Small intestine (tissue), 7 donors: Measurements from ENCODE around the gene MYO15B. TPM values are rescaled to one million over a fixed set of nuclear protein-coding genes. Genes with fewer than 3 reads are reported as not detected.

Source experiments
- DNase-seq, 2 donors: peaks; one replicate each; pipeline versions ENCODE4 v3.0.0 to v3.0.0-alpha.2; 2013
- FAIRE-seq: peaks from 2 replicates; lab custom pipeline; 2012; peaks lifted over from hg19 to GRCh38; lab: Jason Lieb, UNC
- H3K27ac ChIP-seq, 3 donors: one replicate each; pipeline ENCODE4 v1.5.1; 2013; ENCODE audit warnings: low read length in 2 of 3, mild to moderate bottlenecking in 2 of 3, control low read depth in 1 of 3, inconsistent platforms in 1 of 3, low read depth in 1 of 3, moderate library complexity in 1 of 3
- H3K27me3 ChIP-seq, 3 donors: one replicate each; pipeline ENCODE4 v1.6.1; 2013; ENCODE audit warnings: low read length in 3 of 3, inconsistent platforms in 1 of 3; ENCODE audit not compliant: control insufficient read depth in 3 of 3, insufficient read depth in 3 of 3
- H3K36me3 ChIP-seq, 3 donors: one replicate each; pipeline ENCODE4 v1.6.1; 2013; ENCODE audit warnings: low read length in 3 of 3, inconsistent platforms in 1 of 3, low read depth in 1 of 3, mild to moderate bottlenecking in 1 of 3, moderate library complexity in 1 of 3; ENCODE audit not compliant: control insufficient read depth in 3 of 3, insufficient read depth in 2 of 3
- H3K4me1 ChIP-seq, 3 donors: one replicate each; pipeline ENCODE4 v1.6.1; 2013; ENCODE audit warnings: low read length in 2 of 3, inconsistent platforms in 1 of 3, low read depth in 1 of 3, mild to moderate bottlenecking in 1 of 3, moderate library complexity in 1 of 3; ENCODE audit not compliant: control insufficient read depth in 3 of 3, insufficient read depth in 2 of 3
- H3K4me3 ChIP-seq, 3 donors: one replicate each; pipeline ENCODE4 v1.5.1; 2013; ENCODE audit warnings: low read length in 3 of 3, control low read depth in 1 of 3, inconsistent platforms in 1 of 3, low read depth in 1 of 3, mild to moderate bottlenecking in 1 of 3, moderate library complexity in 1 of 3
- H3K9me3 ChIP-seq, 2 donors: one replicate each; pipeline ENCODE4 v1.6.1; 2013; ENCODE audit warnings: low read depth in 1 of 2, low read length in 1 of 2; ENCODE audit not compliant: control insufficient read depth in 2 of 2, insufficient read depth in 1 of 2
- WGBS, 3 donors: extraction: QIAGEN DNeasy Blood & Tissue Kit; methylation state at CpG; one replicate each; pipeline ENCODE4 v1.1.7; 2013; 5-methylcytosine and 5-hydroxymethylcytosine counted together
- polyA plus RNA-seq, 4 donors: library from polyadenylated mRNA; stranded (reverse) in 3 of 4; unstranded in 1 of 4; fragments of 200-250 nt in 3 of 4; fragments of 120-200 nt in 1 of 4; gene quantifications; one replicate each; pipeline versions ENCODE4 v1.2.1 to v1.2.3, GENCODE V29; 2013
- donor health status: healthy with polysubstance abuse.
- donor health status: control.
- donor health status: control.
- donor health status: Bipolar disorder and iron deficiency.
- donor health status: healthy.

Gene MYO15B
- polyA plus RNA-seq, 4 donors: 279 to 3,618 (median 1,437) TPM

DNA sequence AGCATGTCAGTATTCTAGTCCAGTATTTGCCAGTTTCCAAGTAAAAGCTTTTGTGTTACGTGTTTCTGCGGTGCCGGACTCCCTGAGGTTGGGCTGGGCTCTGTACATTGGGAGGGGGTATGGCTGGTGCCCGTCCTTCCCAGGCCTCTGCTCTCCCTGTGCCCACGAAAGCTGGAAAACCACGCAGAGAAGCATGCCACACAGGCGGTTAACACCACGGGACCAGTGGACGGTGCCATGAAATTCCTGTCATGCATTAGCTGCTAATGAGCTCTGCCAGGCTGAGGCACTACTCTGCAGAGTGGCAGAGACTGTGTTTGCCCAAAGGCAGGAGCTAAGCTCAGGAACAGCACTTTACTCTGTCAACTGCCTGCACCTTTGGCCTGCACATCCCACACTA lies 53.7 kb downstream of the MYO15B start:
- DNase-seq (no peak), FAIRE-seq (no peak)
- Histone ChIP-seq H3K4me3 (no peak overlapping the region), H3K9me3 (no peaks in the 10 kb centered on the region), H3K4me1 (peaks cover 2 to 72% (median 11%) of the 10 kb centered on the region in 3 donors), H3K27ac (no peak overlapping the region), H3K36me3 (peaks cover 0 to 71% (median 3%) of the 10 kb centered on the region in 3 donors), H3K27me3 (no peaks in the 10 kb centered on the region)
- 88 to 93% (median 92%) methylated on average over 9 of the region's 9 CpGs for whole genome bisulfite sequencing, 3 donors

DNA sequence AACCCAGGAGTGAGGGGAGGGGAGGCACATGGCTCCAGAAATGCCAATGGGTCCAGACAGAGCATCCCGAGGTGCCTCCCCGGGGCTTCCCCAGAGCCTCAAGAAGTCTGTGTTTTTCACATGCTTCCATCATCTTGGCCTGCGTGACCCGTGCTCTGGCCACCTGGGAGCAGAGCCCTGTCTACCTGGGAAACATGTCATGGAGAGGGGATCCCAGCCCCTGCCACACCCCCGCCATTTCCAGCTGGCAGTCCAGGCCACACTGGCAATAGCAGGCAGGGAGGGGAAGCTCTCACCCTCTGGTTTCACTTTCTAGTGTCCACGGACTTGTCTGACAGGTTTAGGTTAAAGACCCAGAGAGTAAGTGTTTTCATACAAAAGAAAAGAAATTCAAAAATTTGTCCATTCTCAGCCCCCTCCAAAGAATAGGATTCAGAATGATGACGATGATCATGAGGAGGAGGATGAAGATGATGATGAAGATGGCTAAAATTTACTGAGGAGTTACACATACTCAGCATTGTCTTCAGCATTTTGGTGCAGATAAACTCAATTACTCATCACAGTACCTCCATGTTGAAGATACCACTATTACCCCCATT lies 54.7 kb downstream of the MYO15B start:
- Histone ChIP-seq H3K4me3 (no peak overlapping the region), H3K36me3 (peaks cover 0 to 67% (median 3%) of the 10 kb centered on the region in 3 donors), H3K4me1 (peaks cover 4 to 73% (median 7%) of the 10 kb centered on the region in 3 donors), H3K9me3 (no peaks in the 10 kb centered on the region), H3K27ac (peak overlapping the region; percentile 52 to 72 (median 66)), H3K27me3 (no peaks in the 10 kb centered on the region)
- 35 to 71% (median 54%) methylated on average over 7 of the region's 7 CpGs for WGBS, 3 donors
- FAIRE-seq: no peak
- DNase-seq: peak; percentile 81 to 82

DNA sequence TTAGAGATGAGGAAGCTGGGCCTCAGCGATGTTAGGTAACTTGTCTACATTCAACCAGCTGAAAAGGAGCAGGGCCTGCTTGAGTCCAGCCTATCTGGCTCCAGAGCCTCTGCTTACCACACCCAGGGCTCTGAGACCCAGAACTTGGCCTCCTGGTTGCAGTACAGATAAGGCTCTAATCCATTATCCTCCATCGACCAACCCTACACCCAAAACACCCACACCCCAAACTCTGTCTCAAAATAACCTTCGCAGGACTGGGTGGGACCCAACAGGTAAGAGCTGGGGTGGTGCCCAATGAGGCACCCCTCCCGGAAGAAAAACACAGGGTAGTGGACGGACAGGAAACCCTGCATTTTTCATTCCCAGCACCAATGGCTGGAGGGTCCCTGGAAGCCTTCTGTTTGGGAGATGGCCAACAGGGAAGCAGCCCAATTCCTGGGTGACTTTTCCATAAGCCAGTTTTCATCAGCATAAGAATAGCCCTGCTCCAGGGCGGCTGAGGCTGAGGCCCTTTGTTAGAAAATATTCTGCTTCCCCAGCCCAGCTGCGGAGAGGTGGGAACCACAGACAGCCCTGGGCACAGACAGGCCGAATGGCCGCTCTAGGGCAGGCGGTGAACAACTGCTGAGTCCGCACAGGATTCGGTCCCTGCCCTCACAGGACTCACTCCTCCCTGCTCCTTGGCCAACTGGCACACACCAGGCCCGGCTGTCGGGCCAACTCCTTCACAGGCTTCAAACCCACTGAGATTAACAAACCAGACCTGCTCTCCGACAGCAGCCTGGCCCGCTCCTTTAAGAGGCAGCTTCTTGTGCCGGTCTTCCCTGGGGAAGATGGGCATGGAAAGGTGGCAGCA lies 55.4 kb downstream of the MYO15B start:
- Histone ChIP-seq H3K36me3 (peaks cover 0 to 67% (median 3%) of the 10 kb centered on the region in 3 donors), H3K4me3 (no peak overlapping the region), H3K27me3 (no peaks in the 10 kb centered on the region), H3K27ac (peak overlapping the region; percentile 52 to 72 (median 66)), H3K9me3 (no peaks in the 10 kb centered on the region), H3K4me1 (peaks cover 4 to 71% (median 7%) of the 10 kb centered on the region in 3 donors)
- no peak for FAIRE-seq
- 74 to 85% (median 77%) methylated on average over 17 of the region's 17 CpGs for WGBS, 3 donors
- DNase-seq: peak in 1 of 2 donors; percentile 48

DNA sequence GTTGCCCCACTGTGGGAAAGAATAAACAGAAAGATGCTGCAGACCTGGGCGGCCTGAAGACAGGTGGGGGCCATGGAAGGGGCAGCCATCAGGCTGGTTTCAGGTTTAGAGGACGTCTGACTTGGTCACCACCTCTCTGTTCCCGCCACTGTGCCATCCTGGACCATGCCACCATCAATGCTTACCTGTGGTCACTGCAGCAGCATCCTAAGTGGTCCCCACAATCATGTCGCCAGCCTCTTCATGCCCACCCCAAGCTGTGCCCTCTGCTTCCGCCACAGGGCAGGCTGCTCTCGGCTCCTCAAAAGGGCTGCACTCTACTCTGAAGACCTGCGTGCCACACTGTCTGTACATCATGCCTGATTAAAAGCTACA lies 56.0 kb downstream of the MYO15B start:
- H3K4me3 ChIP-seq: no peak overlapping the region
- H3K9me3 ChIP-seq: no peaks in the 10 kb centered on the region
- peaks cover 0 to 68% (median 3%) of the 10 kb centered on the region in 3 donors for H3K36me3 ChIP-seq
- no peaks in the 10 kb centered on the region for H3K27me3 ChIP-seq
- peak overlapping the region; percentile 9 to 72 (median 66) for H3K27ac ChIP-seq
- WGBS, 3 donors: 94 to 95% (median 95%) methylated on average over 7 of the region's 7 CpGs
- peaks cover 4 to 71% (median 7%) of the 10 kb centered on the region in 3 donors for H3K4me1 ChIP-seq
- FAIRE-seq (no peak), DNase-seq (no peak)

DNA sequence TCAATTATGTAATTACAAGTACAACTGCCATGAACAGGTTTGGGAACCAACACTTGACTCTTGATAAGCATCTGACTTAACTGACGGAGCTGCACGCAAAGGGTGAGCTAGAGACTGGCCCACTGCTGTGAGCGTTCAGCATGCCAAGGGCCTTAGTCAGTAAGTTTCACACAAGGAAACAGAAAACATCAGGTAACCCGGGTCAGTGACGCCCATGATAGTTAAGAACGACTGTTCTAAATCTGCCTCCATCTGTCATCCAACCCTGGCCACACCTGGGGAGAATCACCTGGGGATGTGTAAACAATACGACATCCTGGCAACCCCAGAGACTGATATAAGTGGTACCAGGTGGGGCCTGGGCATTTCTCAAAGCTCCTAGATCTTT lies 57.9 kb downstream of the MYO15B start:
- 18 to 56% (median 32%) methylated on average over 7 of the region's 7 CpGs for WGBS, 3 donors
- peak overlapping the region; percentile 95 to 99 (median 97) for H3K27ac ChIP-seq
- FAIRE-seq: no peak
- no peaks in the 10 kb centered on the region for H3K27me3 ChIP-seq
- H3K4me3 ChIP-seq: no peak overlapping the region
- H3K36me3 ChIP-seq: peaks cover 0 to 68% (median 5%) of the 10 kb centered on the region in 3 donors
- DNase-seq: peak; percentile 91 to 92
- H3K9me3 ChIP-seq: no peaks in the 10 kb centered on the region
- H3K4me1 ChIP-seq: peaks cover 4 to 57% (median 6%) of the 10 kb centered on the region in 3 donors

DNA sequence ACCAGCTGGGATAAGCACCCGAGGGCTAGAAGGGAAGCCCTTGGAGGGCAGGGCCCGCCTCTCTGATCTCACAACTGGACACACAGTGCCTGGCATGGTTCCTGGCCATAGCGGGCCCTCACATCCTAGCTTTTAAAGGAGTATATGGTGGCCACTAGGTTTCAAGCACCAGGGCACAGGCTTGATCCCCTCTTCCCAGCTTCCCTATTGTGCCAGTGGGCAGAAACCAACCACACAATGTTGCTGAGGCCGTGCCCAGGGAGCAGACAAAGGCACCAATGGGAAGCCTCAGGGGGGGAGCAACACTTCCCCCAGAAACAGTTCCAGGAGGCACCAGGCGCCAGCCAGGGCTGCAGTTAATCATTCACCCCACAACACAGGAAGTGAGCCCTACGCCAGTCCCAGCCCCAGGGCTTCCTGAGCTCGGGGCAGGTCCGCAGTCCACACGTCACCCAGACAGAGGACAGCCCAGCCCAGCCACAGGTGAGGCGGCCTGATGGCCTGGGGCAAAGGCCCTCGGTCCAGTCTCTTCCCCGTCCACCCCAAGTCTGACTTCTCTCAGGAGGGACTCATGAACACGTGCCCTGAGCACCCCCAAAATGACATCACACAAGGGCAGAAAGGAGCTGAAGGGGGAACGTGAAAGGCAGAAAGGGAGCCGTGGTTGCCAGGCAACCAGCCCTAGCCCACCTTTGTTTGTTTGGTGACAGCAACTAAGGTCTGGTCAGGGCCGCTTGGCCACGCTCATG lies 58.5 kb downstream of the MYO15B start:
- H3K9me3 ChIP-seq: no peaks in the 10 kb centered on the region
- H3K4me3 ChIP-seq: peak overlapping the region in 2 of 3 donors; percentile 8 to 30
- DNase-seq: peak; percentile 96 to 97
- WGBS, 3 donors: 18 to 44% (median 22%) methylated on average over 17 of the region's 17 CpGs
- peaks cover 1 to 68% (median 11%) of the 10 kb centered on the region in 3 donors for H3K36me3 ChIP-seq
- peak overlapping the region; percentile 95 to 99 (median 97) for H3K27ac ChIP-seq
- no peak for FAIRE-seq
- no peaks in the 10 kb centered on the region for H3K27me3 ChIP-seq
- peaks cover 4 to 53% (median 6%) of the 10 kb centered on the region in 3 donors for H3K4me1 ChIP-seq

DNA sequence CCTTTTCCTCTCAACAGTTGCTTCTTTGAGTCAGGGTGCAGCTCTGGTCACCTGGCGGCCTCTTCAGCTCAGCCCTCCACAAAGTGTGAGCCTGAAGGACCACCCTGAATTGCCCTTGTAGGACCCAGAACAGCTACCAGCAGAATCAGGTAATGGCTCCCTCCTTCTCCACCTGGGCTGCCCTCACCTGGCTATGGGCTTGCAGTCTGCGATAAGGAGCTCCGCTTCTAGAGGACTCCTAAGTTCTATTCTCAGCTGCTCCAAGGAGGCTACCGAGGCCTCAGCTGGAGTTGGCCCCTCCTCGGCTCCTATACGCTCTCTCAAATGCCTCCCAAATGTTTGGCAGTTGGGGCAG lies 59.0 kb downstream of the MYO15B start:
- Histone ChIP-seq H3K27me3 (no peaks in the 10 kb centered on the region), H3K9me3 (no peaks in the 10 kb centered on the region), H3K36me3 (peaks cover 1 to 68% (median 11%) of the 10 kb centered on the region in 3 donors), H3K27ac (peak overlapping the region; percentile 95 to 99 (median 97)), H3K4me1 (peaks cover 4 to 51% (median 6%) of the 10 kb centered on the region in 3 donors), H3K4me3 (peak overlapping the region in 2 of 3 donors; percentile 8 to 30)
- FAIRE-seq: no peak
- WGBS, 3 donors: 57 to 86% (median 70%) methylated on average over 6 of the region's 6 CpGs
- DNase-seq: no peak

DNA sequence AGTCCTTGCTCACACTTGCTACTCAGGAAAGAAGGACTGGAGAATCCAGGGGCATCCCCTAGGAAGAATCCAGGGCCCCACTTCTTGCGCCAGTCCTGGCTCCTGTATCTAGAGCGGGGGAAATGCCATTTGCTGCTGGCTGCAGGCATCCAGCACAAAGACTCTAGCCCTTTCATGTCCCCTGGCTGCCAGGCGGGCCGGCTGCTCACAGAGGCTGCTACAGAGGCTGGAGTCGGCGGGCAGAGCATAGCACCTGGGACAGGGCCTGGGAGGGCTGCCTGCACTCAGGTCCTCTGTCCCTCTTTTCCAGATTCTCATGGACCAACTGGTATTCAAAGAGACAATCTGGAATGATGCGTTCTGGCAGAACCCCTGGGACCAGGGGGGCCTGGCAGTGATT lies 59.5 kb downstream of the MYO15B start:
- Histone ChIP-seq H3K27me3 (no peaks in the 10 kb centered on the region), H3K4me3 (peak overlapping the region in 2 of 3 donors; percentile 8 to 30), H3K4me1 (peaks cover 4 to 46% (median 6%) of the 10 kb centered on the region in 3 donors), H3K9me3 (no peaks in the 10 kb centered on the region), H3K36me3 (peaks cover 1 to 68% (median 12%) of the 10 kb centered on the region in 3 donors), H3K27ac (peak overlapping the region; percentile 95 to 99 (median 97))
- 84 to 94% (median 92%) methylated on average over 7 of the region's 7 CpGs for WGBS, 3 donors
- DNase-seq (peak in 1 of 2 donors; percentile 54), FAIRE-seq (no peak)
